HG03521 (cell line): Measurements from ENCODE around the gene CFAP65.

ENCODE experiments used
- ATAC-seq: cut with Tn5 transposase; IDR thresholded peaks from one replicate; pipeline ENCODE4 v1.9.1; 2021; ENCODE audit warnings: mild to moderate bottlenecking, moderate library complexity; ENCODE audit not compliant: unreplicated experiment

CFAP65 gene

DNA sequence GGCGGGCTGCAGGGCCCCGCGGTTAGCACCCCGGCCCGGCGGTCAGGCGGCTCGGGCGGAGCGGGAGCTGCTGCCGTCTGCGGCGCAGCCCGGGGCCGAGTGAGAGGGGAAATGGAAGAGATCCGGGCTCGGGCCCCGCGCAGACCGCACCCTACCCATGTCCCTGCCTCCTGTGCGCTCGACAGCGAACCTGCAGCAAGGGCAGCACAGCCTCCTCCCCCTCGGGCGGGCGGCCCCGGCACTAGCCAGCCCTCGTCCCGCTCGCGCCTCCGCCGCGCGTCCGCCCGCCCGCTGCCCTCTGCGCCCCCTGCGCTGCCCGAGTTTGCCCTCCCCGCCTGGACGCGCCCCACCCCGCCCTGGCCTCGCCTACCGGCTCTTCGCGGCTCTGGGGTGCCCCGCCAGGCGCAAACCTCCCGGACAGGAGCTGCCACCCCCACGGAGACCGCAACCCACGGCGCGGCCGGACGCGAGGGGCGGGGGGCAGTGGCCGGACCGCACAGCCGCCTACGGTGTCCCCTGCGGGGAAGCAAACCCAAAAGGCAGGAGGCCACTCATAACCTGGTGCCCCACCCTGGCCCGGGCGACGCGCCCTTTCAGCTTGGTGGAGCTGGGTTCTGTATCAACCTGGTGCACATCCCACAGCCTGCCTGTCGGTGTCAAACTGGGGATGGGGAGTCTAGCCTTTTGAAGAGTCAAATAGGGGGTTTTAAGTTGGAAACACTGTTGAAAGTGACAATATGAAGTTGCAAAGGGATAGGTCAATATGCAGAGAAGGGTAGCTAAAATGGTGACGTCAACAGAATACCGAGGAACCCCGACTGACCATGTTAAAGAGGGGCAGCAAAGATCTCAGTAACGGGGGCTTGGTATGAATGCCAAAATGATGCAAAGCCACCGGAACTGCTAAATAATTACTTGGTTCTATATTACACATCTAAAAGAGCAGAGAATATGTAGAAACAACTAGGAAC is 19.8 kb upstream of the CFAP65 start, which contains the start of gene IHH:
TSS of gene IHH (minus strand) at position 101 of the 971 bp plus-strand sequence. CDS start 454 bp downstream, outside the sequence.
- ATAC-seq = no peak

DNA sequence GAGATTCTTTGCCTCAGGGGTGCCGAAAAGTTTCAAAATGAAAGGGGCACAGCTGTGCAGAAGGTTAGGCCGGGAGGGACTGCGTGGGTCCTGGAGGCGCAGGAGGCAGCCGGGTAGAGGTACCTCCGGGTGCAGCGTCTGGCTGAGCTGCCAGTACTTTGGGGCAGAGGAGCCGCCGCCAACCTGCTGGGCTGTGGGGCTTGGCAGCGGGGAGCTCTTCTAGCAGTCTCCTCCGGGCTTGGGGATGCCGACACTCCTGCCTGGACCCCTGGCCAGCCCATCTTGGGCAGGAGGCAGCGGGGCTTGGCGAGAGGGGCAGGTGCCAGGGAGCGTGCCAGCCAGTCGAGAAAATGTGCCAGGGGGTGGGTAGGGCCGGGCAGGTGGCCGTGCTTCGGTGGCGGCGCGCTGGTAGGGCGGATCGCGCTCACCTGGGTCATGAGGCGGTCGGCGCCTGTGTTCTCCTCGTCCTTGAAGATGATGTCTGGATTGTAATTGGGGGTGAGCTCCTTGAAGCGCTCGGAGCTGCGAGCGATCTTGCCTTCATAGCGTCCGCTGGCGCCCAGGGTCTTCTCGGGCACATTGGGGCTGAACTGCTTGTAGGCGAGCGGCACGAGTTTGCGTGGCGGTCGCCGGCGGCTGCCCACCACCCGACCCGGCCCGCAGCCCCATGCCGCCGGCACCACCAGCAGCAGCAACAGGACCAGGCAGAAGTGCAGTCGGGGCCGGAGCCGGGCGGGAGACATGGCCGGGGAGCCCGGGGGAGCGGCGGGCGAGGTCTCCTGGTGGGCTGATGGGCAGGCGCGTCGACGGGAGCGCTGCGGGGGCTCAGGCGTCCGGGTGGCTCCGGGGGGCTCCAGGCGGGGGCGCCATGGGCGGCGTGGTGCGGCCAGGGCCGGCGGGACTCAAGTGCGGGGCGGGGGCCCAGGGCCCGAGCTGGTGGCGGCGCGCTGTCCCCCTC is 18.7 kb upstream of the CFAP65 start:
- no peak for ATAC-seq

DNA sequence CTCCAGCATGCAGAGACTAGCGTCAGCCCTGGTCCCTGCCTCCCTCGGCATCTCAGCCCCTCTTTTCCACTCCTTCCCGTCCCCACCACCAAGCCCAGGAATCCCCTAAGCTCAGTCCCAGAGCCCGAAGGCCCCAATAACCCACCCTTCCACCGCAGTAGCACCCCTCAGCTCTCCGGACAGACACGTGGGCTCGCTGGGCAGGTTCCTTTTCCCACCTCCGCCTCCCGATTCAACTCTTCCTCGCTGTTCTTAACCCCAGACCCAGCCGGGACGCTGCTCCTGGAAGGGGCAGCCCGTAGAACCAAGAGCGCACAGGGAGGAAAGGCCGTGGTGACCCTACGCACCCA is 18.0 kb upstream of the CFAP65 start:
- ATAC-seq = no peak

GRCh38 chr2:219058541-219059374 is 17.4 kb upstream of the CFAP65 start:
- ATAC-seq = no peak

- peak; percentile 75 for ATAC-seq
These were observed 16.6 kb upstream of the CFAP65 start for GRCh38 chr2:219057709-219058540.

DNA sequence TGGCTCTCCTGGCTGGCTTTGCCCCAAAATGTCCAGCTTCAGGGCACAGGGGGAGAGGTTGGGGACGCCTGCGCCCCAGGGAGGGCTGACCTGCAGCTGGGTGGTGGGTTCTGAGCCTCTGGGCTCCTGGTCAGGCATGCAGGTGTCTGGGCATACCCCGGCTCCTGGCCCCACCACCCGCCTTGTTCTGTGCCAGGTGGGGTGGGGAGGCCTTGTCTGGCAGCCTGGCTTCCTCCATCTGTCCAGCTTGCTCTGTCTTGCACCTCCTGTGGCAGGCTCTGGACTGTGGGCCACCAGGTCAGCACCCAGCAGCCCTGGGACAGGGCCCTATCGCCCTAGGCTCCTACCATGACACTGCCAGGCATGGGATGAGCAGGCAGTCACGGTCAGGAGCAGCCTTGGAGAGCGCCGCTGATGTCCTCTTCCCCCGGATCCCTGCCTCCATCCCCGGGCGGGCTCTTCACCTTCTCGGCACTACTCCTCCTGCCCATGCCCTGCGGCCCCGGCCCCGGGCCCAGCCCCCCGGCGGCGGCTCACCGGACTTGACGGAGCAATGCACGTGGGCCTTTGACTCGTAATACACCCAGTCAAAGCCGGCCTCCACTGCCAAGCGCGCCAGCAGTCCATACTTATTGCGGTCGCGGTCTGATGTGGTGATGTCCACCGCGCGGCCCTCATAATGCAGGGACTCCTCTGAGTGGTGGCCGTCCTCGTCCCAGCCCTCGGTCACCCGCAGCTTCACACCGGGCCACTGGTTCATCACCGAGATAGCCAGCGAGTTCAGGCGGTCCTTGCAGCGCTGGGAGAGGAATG is 15.8 kb upstream of the CFAP65 start:
- no peak for ATAC-seq

DNA sequence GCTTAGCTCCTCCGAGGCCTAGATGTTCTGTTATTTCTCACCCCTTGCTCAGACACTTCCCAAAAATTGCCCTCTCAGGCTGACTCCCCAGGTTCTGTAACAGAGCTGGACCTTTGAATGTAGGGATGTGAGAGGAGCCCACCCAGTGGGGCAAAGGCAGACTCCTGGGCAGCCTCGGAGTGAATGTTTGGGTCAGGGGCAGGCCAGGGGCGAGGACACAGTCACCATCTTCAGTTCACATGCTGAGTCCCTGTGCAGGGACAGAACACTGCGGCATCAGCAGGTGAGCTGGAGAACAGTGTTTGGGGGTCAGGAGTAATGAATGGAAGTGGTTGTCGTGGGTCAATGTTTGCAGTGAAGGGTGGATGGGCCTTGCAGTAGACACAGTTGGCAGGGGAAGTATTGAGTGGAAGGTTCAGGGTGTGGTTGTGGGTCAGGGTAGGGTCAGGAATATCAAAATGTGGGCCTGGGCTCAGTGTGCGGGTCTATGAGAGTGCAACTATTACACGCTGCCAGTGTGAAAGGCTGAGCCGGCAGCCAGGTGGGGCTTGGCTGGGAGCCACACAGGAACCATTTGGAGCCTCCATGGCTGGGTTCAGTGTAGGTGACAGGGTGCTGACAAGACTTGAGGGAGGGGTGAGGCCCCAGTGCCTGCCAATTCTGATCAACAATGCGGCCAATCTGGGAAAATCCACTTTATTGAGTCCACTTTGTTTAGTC is 15.0 kb upstream of the CFAP65 start:
- ATAC-seq = no peak

GRCh38 chr2:219054956-219055903 is 13.9 kb upstream of the CFAP65 start:
- no peak for ATAC-seq

DNA sequence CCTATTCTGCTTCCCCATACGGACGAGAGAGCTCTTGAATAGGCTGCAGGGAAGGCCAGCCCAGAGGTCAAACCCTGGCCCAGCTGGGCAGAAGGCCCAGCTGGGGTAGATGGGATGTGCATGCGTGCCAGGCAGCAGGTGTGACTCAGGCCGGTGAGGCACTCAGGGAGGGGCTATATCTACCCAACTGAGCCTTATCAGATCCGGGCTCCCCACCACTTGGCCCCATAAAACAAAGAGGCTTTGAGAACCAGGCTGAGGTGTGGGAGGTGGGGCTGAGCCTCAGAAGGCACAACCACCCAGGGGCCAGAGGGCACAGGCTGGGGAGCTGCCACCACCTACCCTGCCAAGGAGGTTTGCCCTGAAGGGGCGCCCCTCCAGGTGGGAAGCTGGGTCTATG is 8.0 kb upstream of the CFAP65 start:
- no peak for ATAC-seq

DNA sequence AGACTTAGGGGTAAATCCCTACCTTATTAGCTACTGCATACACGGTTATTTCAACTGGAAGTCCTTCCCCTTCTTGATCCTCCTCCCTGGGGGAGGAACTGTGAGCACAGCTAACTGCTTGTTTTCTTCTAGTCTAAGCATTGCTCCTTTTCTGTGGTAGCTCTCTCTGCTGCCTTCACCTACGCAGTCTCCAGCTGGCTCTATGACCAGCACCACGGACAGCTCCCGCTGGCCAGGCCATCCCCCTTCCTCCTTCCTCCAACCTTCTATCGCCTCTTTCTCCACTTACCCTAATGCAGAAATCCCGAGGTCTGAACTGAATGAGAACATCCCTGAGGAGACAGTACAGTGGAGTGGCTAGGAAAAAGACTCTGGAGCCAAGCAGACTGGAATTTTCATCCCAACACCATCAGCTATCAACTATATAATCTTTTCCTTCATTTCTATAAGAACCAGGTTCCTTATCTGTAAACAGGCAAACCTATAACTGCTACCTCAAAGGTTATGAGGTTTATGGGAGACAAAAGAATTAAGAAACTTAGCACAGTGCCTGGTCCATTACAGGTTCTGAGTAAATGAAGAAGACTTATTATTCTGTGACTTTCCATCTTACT is 4.7 kb upstream of the CFAP65 start:
- no peak for ATAC-seq

DNA sequence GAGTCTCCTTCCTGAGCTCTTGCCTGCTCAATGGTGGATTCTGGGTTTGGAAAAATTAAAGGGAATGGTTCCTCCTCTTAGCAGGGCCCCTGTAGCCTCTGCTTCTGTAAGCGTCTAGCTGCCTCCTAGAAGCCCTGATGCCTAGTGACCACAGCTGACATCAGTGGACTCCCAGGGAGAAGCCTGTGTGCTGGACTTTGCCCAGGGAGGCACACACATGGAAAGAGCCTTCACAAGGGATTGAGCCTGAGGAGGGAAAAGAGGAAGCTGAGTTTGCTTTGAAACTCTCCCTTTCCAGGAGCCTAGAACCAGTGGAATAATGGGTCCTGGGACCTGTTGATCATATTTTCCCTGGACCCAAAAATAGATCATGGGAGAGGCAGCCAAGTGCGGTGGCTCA is 1.4 kb upstream of the CFAP65 start:
- no peak for ATAC-seq

DNA sequence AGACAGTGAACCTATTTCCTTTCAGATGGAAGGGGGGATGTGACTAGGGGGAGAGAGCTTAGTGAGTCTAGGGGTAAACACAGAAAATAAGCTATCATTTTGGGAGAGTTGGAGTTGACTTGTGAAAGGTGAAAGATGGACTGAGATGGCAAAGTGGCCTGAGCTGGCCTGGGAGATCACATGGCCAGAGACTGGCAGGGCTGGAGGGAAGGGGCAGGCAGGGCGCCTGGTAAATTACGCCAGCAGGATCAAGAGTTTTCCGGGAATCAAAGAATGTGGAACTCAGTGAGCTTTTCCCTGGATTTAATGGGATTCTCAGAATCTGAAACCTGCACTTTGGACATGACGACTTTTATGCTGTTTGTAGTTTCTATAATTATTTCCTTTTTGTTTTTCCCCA is 841 bp upstream of the CFAP65 start:
- ATAC-seq = no peak

- ATAC-seq = no peak
These were observed 2.7 kb downstream of the CFAP65 start for GRCh38 chr2:219038600-219038999.

DNA sequence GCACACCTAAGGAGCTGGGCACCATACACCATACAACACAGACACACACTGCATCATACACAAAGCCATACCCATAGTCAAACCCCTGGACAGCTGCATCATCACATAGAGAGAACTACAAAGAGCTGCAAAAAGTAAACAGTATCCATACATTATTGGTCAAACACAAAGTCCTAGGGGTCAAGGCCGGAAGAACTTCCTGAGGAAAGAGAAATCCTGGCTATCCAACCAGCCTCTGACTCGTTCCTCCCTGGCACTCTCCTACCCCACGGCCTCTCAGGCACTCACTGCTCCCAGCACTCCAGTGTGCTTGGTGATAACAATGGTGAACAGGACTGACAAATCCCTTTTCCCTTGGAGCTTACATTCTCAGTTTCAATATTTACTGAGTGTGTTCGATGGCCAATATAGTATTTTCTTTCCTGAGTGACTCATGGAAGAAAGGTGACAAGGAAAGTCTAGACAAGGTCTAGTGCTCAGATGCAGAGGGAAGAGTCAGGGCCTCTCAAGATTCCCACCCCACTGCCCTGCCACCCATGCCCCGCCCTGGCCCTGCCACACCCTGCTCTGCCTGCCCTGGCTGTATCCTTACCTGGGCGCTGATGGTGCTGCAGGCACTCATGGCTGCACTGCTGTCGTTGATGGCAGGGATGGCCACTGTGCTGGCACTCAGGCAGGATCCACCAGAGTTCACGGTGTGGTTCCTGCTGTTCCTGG is 3.4 kb downstream of the CFAP65 start:
- no peak for ATAC-seq

GRCh38 chr2:219035942-219036341 is 5.4 kb downstream of the CFAP65 start:
- no peak for ATAC-seq

DNA sequence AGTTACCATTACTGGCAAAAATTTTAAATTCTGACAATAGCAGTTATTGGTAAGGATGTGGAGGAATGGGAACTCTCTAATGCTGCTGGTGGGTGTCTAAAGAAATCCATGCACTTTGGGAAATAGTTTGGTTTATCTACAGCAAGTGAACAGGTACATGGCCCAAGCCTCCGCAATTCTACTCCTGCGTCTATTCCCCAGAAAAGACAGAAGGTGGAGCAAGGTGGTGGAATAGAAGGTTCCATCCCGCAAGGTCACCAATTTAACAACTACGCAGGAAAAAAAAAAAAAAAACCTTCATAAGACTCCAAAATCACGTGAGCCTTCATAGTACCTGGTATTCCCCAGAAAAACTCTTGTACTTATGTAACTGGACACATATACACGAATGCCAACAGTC is 6.5 kb downstream of the CFAP65 start:
- ATAC-seq = no peak
